C4-2B (cell line): ENCODE measurements around the gene NLK.

ENCODE experiments used
- H3K27ac ChIP-seq: fragments of 450-650 bp; 2 replicates; pipeline ENCODE4 v1.5.1; 2017
- ZFX ChIP-seq: fragments of 450-650 bp; IDR thresholded peaks from 2 replicates; pipeline ENCODE4 v1.6.1; 2017
- TF ChIP-seq, protein P1 (sequence below): fragments of 450-650 bp; conservative IDR thresholded peaks from 2 replicates; pipeline ENCODE4 v1.5.1; 2017; ENCODE audit warnings: mild to moderate bottlenecking

The NLK gene

DNA sequence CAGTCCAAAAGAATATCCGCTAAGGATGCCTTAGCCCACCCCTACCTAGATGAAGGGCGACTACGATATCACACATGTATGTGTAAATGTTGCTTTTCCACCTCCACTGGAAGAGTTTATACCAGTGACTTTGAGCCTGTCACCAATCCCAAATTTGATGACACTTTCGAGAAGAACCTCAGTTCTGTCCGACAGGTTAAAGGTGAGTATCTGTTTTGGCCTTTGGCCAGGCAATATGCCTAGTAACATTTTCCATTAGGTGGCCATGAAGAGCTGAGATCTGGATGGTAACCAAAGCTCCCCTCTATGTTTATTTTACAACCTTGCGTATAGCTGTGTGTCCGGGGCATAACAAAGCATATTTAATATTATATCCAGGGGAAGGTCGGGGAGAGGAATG lies 148.5 kb downstream of the NLK start:
- TF ChIP-seq, protein P1, sequence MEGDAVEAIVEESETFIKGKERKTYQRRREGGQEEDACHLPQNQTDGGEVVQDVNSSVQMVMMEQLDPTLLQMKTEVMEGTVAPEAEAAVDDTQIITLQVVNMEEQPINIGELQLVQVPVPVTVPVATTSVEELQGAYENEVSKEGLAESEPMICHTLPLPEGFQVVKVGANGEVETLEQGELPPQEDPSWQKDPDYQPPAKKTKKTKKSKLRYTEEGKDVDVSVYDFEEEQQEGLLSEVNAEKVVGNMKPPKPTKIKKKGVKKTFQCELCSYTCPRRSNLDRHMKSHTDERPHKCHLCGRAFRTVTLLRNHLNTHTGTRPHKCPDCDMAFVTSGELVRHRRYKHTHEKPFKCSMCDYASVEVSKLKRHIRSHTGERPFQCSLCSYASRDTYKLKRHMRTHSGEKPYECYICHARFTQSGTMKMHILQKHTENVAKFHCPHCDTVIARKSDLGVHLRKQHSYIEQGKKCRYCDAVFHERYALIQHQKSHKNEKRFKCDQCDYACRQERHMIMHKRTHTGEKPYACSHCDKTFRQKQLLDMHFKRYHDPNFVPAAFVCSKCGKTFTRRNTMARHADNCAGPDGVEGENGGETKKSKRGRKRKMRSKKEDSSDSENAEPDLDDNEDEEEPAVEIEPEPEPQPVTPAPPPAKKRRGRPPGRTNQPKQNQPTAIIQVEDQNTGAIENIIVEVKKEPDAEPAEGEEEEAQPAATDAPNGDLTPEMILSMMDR: no peak
- no peak for TF ChIP-seq ZFX
- H3K27ac ChIP-seq: no peak overlapping the region

DNA sequence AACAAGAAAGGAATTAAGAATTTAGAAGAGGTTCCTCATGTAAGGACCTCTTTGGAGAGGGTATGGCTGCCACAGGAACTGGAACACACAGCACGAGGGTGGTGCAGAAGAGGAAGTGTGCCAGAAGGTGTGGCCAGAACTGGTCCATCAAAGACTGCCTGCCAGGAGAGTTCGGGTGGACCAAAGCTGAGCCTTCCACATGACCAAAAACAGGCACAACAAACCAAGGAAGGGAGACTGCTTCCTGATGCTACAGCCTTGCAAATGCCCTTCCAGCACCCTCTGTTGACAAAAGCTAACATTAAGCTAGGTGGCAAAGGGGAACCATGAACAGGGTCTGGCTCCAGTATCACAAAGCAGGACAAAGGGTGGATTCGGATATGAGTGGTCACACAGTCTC lies 150.8 kb downstream of the NLK start:
- no peak overlapping the region for H3K27ac ChIP-seq
- no peak for TF ChIP-seq ZFX
- TF ChIP-seq, protein P1: no peak

DNA sequence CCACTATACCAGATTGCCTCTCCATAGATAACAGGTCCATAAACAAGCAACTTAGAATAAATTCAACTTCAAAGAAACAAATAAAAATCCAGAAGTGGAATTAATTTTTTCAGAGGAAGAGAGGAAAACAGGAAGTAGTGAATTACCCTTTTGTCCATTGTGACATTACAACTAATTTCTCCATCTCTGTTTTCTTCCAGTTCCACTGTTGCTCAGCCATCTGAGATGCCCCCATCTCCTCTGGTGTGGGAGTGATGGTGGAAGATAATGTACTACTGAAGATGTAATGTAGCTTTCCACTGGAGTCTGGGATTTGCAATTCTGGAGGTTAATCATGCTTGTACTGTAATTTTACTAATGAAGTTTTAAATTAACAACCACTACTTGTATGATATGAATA lies 151.9 kb downstream of the NLK start:
- H3K27ac ChIP-seq: no peak overlapping the region
- TF ChIP-seq, protein P1: no peak
- no peak for TF ChIP-seq ZFX

DNA sequence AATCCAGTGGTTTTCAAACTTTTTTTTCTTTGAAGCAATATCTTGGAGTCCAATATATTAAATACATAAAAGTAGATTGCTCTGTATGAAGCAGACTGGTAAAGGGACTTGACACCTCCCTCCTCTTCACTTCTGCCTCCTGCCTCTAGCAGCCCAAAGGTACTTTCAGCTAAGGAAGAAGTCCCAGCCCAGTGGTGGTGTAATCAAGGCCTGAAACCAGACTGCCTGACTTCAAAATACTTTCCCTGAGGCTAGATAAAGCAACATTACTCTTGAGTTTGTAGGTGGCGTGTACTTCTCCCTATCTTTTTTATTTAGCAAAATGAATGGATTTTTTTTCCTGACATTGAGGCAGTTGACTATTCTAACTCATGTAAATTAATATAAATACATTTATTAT lies 154.2 kb downstream of the NLK start:
- H3K27ac ChIP-seq: no peak overlapping the region
- TF ChIP-seq ZFX: no peak
- TF ChIP-seq, protein P1: no peak

DNA sequence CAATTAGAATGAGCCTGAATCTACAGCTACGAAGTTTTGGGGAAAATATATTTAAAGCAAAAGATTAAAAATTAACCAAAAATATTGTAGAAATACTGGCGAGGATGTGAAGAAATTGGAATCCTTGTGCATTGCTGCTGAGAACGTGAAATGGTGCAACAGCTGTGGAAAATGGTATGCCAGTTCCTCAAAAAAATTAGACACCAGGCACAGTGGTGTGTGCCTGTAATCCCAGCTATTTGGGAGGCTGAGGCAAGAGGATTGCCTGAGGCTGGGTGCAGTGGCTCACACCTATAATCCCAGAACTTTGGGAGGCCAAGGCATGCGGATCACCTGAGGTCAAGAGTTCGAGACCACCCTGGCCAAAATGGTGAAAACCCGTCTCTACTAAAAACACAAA lies 156.6 kb downstream of the NLK start:
- no peak for TF ChIP-seq ZFX
- TF ChIP-seq, protein P1: no peak
- no peak overlapping the region for H3K27ac ChIP-seq

DNA sequence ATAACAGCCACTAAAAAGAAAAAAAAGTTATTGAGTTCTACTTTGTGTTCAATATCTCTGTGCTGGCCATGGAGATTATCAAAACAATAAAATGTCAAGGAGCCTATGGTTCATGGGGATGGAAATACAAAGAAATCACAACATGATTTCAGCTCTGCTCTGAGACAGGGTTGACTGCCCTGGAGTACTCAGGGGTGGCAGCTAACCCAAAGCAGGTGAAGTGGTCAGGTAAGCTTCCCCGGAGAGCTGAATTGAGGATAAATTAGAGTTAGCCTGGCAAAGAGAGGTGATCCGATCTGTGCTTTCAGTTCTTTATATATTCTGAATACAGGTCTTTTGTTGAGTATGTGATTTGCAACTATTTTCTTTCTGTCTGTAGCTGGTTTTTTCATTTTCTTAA lies 157.3 kb downstream of the NLK start:
- no peak overlapping the region for H3K27ac ChIP-seq
- TF ChIP-seq, protein P1: no peak
- TF ChIP-seq ZFX: no peak

DNA sequence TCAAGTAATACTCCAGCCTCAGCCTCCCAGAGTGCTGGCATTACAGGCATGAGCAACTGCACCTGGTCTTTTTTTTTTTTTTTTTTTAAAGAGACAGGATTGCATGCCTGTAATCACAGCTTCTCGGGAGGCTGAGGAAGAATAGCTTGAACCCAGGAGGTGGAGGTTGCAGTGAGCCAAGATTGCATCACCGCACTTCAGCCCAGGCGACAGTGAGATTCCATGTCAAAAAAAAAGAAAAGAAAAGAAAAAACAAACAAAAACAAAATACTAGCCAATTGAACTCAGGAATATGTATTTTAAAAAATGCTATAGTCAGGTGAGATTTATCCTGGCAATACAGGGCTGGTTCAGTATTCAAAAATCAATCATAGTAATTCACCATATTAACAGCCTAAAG lies 158.8 kb downstream of the NLK start:
- TF ChIP-seq, protein P1: no peak
- no peak for TF ChIP-seq ZFX
- H3K27ac ChIP-seq: no peak overlapping the region
